GM19463 (cell line): Measurements from ENCODE around the gene MCCC2.
"Not testable (repeated sequence)": the region's sequence is repeated elsewhere in the genome, so short reads cannot be mapped to it uniquely, and the experiment has no call there.

ENCODE experiments used
- ATAC-seq: cut with Tn5 transposase; IDR thresholded peaks from one replicate; pipeline ENCODE4 v1.9.1; 2021; ENCODE audit warnings: mild to moderate bottlenecking, moderate library complexity; ENCODE audit not compliant: unreplicated experiment

MCCC2 gene

DNA sequence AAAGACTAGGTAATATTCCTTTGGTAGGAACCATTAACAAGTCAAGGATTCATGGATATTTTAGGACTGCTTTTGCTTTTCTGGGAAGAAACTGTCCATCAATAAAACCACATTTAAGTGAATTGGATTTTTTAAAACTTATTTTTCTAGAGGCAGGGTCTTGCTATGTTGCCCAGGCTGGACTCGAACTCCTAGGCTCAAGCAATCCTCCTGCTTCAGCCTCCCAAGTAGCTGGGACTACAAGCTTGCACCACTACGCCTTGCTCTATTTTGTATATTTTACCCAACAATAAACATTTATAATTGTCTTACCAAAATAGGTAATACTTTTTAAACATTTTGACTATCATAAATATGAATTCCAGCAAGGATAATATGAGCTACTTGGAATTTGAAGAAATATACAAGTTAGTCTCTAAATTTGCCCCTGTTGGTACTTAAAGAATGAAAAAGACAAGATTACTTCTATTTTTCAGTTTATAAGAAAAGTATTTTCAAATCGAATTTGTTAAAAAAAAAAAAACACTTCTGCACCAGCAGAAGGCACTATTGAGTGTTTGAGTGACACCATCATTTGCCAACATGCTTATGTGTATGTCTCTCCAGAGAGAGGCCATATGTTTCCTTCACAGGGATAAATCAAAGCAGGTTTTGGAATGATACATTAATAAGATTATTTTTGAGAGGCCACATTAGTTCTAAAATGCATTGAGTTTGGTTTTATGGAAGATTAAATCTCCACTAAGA, 71.9 kb downstream of the MCCC2 start:
- no peak for ATAC-seq

DNA sequence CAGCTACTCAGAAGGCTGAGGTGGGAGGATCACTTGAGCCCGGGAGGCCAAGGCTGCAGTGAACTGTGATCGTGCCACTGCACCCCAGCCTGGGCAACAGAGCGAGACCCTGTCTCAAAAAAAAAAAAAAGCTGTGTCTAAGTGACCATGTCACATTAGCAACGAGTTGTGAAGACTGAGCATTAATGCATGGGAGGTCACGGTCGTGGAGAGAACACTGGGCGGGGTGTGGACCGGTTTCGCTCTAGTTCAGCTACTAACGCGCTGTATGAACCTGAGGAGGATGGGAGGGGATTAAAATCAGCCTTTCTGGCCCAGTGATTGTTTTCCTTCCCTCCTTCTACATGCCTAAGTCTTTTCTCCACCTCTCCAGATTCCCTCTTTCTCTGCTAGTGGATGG, 75.2 kb downstream of the MCCC2 start:
- ATAC-seq = no peak

DNA sequence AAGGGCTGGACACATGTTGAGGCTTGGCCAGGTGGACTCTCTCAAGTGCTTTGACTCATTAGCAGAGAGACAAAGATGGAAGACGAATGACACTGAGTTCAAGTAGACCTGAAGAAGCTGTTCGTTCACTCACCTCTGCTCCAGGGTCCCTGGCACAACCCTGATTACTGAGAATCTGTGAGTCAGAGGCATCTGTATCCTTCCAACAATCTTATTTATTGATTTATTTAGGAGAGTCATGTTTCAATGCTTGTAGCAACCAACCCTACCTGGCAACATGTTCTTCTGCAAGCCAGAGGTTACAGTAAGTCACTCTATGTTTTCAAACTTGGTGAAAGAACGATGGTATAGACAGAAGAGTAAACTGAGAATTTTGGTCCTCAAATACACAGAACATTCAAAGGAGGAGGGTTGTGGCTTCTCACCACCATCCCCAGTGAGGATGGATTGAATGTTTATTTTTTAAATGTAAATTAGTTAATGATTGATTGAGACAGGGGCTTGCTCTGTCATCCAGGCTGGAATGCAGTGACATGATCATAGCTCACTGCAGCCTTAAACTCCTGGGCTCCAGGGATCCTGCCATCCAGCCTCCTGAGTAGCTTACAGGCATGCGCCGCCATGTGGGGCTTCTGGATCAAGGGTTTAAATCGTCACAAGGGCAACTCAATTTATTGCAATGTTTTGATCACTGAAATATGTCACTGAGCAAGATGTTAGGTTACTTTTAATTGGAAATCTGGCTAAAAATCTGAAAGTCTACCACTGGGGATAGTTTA, 76.2 kb downstream of the MCCC2 start:
- no peak for ATAC-seq

DNA sequence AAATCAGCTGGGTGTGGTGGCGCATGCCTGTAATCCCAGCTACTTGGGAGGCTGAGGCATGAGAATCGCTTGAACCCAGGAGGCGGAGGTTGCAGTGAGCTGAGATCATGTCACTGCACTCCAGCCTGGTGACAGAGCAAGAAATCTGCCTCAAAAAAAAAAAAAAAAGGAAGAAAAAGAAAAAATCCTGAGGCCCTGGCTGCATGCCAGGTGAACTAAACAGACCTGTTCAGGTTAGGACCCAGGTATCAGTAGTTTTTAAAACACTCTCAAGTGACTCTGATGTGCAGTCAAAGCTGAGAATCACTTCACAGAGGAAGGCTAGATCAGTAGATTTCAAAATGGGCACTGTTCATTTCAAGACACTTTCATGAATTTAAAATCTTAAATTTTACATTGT, 77.5 kb downstream of the MCCC2 start:
- not testable (repeated sequence) for ATAC-seq

DNA sequence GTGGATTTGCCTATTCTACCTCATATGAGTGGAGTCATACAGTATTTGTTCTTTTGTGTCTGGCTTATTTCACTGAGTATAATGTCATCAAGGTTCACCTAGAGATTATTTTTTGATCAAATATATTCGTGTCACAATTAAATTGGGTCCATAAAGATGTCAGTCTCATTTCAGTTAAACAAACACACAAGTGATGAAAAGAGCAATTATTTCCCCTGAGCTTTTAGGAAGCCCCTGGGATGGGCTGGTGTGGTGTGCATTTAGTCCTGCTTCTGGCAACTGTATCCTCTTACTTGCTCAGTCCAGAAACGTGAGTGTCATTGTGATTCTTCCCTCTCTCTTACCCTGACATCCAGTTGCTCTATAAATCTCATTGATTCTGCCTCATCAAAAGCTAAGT, 79.2 kb downstream of the MCCC2 start:
- ATAC-seq = no peak

DNA sequence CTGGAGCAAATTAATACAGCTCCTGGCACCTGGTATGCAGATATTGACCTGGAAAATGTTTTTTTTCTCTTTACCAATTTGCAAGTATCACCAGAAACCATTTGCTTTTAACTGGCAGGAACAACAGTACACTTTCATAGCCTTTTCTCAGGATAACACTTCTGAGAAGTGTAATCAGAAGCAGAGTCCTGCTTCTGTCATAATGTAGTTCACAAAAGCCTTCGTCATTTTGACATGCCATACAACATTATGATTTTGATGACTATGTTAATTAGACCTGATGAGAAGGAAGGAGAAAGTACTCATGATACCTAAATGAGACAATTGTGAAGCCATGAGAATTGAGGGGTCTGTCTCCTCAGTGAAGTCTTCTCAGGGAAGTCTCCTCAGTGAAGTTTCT, 90.8 kb downstream of the MCCC2 start:
- no peak for ATAC-seq

DNA sequence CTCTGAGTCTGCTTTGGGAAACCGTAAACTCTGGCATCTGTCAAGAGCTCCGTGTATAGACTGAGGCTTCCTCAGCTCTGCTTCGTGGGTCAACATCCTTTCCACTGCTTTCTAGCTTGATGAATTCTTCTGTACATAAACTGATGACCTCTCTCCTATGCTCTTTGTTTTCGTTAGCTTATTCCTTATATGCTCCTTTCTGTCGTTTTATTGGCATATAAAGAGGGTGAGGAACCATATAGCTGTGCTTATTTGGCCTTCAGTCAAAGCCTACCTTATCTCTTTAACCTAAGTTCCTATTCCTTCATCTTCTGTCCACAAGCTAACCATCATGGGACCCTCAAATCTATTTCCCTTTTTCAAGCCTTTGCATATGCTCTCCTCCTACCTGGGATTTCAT, 92.6 kb downstream of the MCCC2 start:
- no peak for ATAC-seq

DNA sequence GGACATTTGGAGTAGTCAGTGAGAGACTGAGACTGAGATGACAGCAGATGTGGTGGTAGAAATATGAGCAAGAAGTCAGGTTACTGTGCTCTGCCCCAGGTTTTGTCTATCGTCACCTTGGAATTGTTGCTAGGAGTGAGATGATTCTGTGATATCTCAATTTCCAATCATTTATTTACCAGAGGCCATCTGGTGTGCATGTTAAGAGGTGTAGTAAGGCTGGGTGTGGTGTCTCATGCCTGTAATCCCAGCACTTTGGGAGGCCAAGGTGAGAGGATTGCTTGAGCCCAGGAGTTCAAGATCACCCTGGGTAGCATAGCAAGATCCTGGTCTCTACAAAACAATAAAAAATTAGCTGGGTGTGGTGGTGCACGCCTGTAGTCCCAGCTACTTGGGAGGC, 93.4 kb downstream of the MCCC2 start:
- ATAC-seq = no peak

DNA sequence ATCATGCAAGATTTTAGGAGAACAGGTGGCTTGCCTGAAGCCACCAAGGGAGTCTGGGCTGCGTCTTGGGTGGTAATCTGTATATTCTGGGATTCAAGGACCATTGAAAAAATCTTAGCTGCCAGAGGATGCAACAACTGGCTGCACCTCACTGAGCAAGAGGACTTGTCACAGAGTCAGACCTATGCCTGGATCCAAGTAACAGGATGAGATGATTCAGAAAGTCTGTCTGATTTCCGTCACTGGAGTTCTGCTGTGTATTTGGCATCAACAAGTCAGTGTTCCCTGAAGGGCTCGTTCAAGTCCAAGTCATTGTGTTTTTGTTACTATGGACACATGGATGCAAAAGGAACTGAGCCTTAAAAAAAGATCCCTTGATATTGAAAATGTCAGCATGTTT, 94.2 kb downstream of the MCCC2 start:
- no peak for ATAC-seq

DNA sequence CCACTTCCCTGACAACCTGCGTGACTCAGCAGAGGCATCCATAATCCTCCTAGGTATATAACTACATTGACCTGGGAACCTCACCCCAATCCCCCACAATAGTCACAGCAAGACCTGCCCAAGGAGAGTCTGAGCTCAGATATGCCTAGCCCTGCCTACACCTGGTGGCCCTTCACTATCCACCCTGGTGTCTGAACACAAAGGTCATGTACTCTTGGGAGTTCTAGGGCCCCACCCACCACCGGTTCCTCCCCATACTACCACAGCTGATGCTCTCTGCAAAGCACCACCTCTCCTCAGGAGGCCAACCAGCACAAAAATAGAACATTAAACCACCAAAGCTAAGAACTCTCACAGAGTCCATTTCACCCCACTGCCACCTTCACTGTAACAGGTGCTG, 97.2 kb downstream of the MCCC2 start:
- no peak for ATAC-seq

DNA sequence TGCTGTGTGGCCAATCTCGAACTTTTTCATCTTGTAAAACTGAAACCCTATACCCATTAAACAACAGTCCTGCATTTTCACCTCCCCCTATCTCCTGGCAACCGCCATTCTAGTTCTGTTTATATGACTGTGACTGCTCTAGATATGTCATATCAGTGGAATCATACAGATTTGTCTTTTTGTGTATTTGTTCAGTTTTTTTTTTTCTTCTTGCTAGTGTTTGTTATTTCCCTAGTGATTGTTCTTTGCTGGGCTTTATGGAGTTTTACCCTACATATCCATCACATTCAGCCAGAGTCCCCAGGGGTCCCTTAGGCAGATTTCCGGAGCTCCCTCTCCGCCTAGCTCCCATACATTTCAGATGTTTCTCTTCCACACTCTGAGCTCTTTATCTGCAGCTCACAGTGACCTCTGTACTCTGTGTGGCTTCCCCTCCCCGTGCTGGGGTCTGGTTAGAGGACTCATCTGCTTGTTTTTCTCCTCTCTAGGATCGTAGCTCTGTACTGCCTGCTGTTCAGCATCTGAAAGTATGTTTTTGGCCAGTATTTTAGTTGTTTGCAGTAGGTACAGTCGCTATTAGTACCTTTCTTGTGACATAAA, 106.8 kb downstream of the MCCC2 start:
- no peak for ATAC-seq

DNA sequence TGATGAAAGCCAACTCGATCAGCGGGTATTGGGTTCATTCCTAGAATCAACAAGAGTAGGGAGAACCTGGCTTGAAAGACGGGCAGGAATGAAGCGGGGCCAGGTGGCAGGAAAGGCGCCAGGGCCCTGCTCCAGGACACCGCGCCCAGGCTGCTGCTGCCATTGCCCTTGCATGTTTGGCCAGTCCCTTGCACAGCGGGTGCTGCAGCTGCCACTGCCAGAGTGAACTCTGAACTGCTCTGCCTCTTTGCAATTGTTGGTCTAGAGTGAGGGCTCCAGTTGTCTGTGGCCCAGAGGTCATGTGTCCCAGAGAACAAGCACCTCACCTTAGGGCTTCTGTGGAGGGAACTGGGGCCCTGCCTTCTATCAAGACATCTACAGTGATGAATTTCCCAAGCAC, 107.9 kb downstream of the MCCC2 start:
- no peak for ATAC-seq

DNA sequence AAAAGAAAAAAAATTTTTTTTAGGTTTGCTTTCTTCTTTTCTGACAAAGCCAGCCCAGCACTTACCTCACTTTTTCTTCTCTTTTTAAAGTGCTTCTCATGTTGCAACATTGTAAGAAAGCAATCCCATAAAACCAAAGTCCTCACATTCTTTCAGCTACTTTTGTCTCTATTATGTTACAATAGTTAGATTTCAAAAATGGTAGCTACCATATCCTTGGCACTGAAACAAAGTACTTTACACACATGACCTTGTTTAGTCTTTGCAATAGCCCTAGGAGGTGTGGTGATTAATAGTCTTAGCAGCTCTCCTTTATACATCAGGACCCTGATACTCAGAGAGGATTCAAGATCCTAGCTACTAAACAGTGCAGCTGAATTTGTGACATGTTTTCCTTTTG, 108.5 kb downstream of the MCCC2 start:
- ATAC-seq = no peak

DNA sequence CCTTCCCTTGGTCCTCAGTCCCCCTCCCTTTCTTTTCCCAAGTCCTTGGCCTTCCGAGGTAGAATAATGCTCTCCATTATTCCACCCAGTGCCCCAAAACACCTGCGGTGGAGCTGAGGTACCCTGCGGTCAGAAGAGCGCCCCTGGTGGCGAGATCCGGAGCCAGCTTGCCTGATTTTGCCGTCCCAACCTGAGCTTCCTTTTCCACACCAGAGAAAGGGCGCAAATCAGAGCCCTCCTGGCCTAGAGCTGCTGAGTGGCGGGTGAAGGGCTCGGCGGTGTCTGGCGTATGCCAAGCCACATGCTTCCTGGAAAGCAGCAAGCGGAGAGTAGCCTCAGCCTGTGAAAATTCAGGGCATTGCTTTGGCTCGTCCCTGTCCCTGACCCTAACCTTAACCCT, 110.8 kb downstream of the MCCC2 start:
- ATAC-seq = no peak

DNA sequence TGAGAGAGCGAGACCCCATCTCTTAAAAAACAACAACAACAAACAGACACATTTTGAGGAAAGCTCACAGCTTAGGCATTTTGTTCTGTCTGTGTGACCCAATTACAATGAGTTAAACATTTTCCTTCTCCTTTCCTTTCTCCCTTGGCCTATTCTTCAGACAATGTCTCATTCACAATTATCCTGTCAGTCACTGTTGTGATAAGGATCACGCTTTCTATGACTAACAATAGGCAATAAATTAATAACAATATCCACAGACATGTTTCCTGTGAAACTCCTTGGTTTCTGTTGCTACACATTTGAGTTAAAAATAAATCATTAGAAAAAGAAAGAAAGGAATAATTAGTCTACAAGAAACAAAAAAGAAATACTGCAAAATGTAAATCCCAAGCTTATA, 112.1 kb downstream of the MCCC2 start:
- no peak for ATAC-seq

DNA sequence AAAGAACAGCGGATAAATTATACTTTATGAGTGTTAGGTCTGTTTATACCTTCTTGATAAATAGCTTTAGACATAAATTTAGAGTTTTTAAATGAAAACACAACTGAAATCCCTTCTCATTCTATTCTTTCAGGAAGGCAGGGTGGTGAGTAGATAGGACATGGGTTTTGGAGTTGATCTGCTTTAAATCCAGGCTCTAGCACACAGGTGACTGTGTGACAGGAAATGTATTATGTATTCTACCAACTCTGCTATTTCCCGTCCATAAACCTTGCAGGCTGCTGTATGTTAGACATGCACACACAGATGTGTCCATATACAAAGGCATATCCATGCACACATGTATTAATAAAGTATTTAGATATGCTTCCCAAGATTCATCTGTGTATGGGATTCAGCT, 112.6 kb downstream of the MCCC2 start:
- ATAC-seq = no peak

DNA sequence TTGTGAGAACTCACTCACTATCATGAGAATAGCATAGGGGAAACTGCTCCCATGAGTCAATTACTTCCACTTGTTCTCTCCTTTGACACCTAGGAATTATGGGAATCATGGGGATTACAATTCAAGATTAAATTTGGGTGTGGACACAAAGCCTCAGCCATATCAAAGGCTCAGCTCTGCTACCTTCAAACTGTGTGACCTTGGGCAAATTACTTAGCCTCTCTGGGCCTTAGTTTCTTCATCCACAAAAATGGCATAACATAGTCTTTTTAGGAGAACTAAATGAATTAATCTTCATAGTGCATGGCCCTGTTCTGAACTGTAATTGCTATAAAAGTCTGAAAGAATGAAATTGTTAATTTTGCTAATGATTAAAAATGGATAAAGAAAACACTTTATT, 113.7 kb downstream of the MCCC2 start:
- ATAC-seq = no peak

DNA sequence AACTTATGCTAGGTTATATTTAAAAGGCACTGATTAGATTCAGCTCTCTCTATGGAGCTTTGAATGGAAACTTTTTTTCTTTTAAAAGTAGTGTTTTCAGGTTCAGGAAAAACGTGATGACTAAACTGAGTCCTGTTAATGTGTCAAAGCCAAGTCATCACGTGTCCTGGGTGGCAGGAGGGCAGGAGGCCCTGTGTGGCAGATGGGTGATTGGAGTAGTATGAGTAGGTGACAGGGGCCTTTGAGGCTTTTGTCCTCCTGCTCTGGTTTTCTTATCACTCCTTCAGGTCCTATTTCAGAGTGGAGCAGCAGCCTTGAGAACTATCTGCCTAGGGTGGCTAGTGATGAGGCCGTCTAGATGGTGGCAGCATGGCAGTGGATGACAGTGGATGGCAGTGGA, 114.3 kb downstream of the MCCC2 start:
- no peak for ATAC-seq

DNA sequence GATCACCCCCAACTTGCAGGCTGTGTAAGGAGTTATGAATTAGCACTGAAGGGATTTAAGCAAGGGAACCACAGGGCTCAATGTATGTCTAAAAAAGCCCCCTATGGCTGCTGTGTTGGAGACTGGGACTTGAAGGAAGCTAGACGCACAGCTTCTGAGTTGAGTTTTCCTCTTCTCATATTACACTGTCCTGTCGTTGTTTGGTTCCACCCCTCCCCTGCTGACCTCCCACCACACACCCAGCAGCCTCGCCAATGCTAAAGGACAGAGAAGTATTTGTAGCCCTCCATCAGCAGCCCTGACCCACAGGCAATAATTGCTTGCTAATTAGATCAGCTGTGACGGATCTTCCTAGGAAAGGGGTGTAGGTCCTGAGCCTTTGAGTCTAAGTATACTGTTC, 116.8 kb downstream of the MCCC2 start:
- ATAC-seq = no peak

DNA sequence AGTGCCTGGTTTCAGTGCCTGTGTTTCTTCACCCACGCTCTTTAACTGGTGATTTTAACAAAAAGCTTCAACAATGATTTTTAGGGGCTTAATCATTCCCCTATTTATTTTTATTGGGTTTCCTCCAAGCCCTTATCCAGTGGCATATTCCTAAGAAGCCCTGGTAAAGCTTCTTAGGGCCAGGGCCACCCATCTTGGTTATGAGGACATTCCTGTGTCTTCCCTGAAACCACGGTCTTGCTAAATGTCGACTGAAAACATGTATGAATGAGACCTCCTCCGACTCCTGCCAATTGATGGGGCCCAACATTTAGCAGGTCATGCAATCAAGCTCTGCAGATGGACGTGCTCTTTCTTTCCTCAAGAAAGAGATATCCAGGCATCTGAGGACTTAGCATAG, 118.3 kb downstream of the MCCC2 start:
- ATAC-seq = no peak

DNA sequence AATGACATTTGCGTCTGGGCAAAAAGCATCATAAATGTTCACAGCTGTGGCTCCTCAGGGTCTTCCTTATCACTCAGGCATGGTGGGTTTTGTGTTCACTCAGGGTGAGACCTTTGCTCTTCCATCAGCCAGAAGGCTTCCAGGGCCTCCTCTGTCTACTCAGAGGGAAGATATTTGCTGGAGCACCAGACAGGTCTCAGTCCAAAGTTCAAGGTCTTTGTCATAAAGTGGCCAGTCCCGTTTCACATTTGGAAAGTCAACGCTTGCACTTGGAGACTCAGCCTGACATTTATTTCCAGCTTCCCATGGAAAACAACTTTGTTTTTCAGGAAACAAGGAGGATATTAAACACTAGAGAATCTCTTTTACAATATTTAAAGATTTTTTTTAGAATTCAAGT, 119.8 kb downstream of the MCCC2 start:
- no peak for ATAC-seq
